Fibroblast of the aortic adventitia (primary cell): ENCODE results near the gene ATP5F1B. TPM values are rescaled to one million over a fixed set of nuclear protein-coding genes. Genes with fewer than 3 reads are reported as not detected.

Source experiments
- DNase-seq: peaks from one replicate; pipeline ENCODE4 v3.0.0-alpha.2; 2010; ENCODE audit warnings: low read depth
- H3K4me3 ChIP-seq: 2 replicates; pipeline ENCODE4 v1.5.1; 2011; ENCODE audit warnings: low read depth, mild to moderate bottlenecking, control low read depth, low read length, moderate library complexity
- CTCF ChIP-seq: IDR thresholded peaks from 2 replicates; pipeline ENCODE4 v1.5.1; 2011; ENCODE audit warnings: mild to moderate bottlenecking, low read length, control low read depth, inconsistent platforms; ENCODE audit not compliant: insufficient read depth
- total RNA-seq: library from RNA; depleted of rRNA; stranded (reverse); fragments of >200 nt; gene quantifications from 2 replicates; pipeline ENCODE4 v1.2.3, GENCODE V29; 2012; ENCODE audit warnings: low replicate concordance

Gene ATP5F1B
- 318 and 385 TPM in 2 replicates for total RNA-seq

GRCh38 chr12:56645717-56646446 lies at the start of gene ATP5F1B:
TSS of gene ATP5F1B (minus strand) at chr12:56645984. CDS start at chr12:56645963, 21 bp downstream.
- peak; percentile 100 for DNase-seq
- no peak for TF ChIP-seq CTCF
- H3K4me3 ChIP-seq, result peak within 1 kb of the TSS; percentile 99

DNA sequence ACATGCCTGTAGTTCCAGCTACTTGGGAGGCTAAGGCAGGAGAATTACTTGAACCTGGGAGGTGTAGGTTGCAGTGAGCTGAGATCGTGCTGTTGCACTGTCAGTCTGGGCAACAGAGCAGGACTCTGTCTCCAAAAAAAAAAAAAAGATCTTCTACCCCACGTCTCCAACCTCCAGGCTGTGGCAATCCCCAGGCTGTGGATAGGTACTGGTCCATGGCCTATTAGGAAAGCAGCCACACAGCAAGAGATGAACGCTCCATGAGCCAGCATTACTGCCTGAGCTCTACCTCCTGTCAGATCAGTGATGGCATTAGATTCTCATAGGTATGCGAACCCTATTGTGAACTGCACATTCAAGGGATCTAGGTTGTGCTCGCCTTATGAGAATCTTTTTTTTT lies 48.4 kb upstream of the ATP5F1B start:
- no peak for DNase-seq
- TF ChIP-seq CTCF, result no peak
- H3K4me3 ChIP-seq, result no peak overlapping the region

DNA sequence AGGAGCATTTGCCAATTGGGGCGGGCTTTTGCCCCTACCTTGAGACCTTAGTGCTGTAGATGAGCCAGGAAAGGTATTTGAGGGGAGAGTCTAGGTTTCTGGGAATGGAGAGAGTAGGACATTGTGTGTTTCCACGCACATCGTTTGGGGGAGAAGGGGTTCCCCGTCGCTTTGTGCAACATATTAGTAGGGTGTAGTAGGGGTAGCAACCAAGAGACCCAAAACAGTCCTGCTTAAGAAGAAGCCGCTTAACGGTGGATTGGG lies 43.0 kb upstream of the ATP5F1B start:
- TF ChIP-seq CTCF, result no peak
- DNase-seq, result no peak

GRCh38 chr12:56688129-56688845 lies 42.5 kb upstream of the ATP5F1B start, which contains the start of gene PTGES3:
TSS of gene PTGES3 (minus strand) at chr12:56688284. CDS start at chr12:56687999, 285 bp downstream.
- peak; percentile 98 for DNase-seq
- TF ChIP-seq CTCF, result peak; percentile 3
- H3K4me3 ChIP-seq, result peak within 1 kb of the TSS; percentile 97

More for the DNA sequence above, 43.0 kb upstream of the ATP5F1B start:
- H3K4me3 ChIP-seq, result peak overlapping the region; percentile 67

DNA sequence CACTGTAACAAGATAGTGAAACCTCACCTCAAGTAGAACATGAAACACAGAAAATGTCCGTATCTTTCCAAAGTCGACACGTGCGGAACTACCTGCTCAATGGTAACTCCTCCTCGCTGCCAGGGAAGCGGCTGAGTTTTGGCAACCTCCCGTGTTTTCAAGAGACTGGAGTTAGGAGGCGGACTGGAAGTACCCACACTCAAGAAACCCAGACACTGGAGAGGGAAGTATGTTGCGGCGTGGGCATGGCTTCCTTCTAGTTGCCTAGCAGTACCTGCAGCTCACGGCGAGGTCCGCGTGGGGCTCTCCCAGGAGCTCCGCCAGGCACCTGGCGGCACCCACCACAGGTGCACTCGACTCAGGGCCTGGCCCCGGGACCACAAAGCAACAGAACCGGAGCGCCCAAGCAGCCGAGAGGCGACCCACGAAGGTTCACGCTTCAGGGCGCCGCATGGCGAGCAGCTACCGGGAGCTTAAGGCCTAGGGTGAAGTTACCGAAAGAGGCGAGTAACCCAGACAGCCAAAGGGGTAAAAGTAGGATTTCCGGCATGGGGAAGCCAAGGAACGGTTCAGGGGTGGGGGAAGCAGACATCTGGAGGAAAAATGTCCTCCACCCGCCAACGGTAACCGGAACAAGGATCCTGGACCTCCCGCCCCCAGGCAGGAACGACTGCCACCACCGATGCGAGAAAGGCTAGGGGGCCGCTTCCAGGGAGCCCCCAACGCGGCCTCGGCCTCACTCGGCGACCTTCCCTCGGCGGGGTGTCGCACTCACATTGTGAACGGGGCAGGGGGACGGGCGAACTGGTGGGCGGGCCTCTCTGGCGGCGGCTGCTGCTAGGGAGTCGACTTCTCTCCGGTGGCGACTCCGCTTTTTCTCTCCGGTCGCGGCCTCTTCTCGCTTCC lies 41.7 kb upstream of the ATP5F1B start:
- no peak for TF ChIP-seq CTCF
- peak; percentile 38 for DNase-seq
- peak overlapping the region; percentile 97 for H3K4me3 ChIP-seq

DNA sequence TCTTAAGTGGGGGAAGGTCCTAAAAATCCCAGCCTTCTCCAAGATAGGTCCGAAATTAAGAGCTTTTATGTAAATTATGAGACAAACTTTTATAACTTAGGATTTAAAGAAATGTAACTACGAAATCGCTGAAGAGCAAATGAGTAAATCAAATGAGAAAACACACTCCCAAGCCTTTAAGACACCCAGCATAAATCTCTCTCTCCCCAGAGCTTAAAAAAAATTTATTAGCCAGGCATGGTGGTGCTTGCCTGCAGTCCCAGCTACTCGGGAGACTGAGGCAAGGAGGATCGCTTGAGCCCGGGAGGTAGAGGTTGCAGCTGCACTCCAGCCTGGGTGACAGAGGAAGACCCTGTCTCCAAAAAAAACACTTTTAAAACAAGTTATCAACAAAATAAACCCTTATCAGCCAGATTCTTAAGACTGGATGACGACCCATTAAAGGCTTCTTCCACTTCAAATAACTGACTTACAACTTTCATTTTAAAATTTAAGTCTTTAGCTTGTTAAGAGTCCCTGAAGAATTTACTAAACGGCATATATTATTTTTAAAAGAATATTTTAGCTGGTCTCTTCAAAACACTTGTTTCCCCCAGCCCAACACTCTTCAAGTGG lies 39.1 kb upstream of the ATP5F1B start:
- peak overlapping the region; percentile 46 for H3K4me3 ChIP-seq
- peak; percentile 20 for DNase-seq
- TF ChIP-seq CTCF, result no peak
